ENCODE data around the gene TCF3. TPM values are rescaled to one million over a fixed set of nuclear protein-coding genes. Genes with fewer than 3 reads are reported as not detected.
"Not testable (repeated sequence)": the region's sequence is repeated elsewhere in the genome, so short reads cannot be mapped to it uniquely, and the experiment has no call there.

TCF3 gene
- total RNA-seq, 2 donors from 2014 or later, result 91.5 to 332 TPM

GRCh38 chr19:1668048-1668485, 15.7 kb upstream of the TCF3 start:
- H3K27me3 ChIP-seq (replicated peaks; ENCODE audit: insufficient read depth), result peaks cover 22% of the 10 kb centered on the region
- TF ChIP-seq POLR2AphosphoS5 (IDR thresholded peaks at IDR 0.05) (no peak), POLR2A (IDR thresholded peaks at IDR 0.05) (no peak), CTCF (IDR thresholded peaks at IDR 0.05) (no peak)
- H3K4me1 ChIP-seq (replicated peaks), result no peaks in the 10 kb centered on the region
- 49% methylated on average over 2 of the region's 2 CpGs for WGBS
- no peak for DNase-seq (ENCODE audit: low spot score)
- H3K9me3 ChIP-seq, result no peaks in the 10 kb centered on the region
- intact Hi-C loops (cut with DNase I), result no loop called here
- no peak overlapping the region for H3K27ac ChIP-seq
- H3K36me3 ChIP-seq, result no peaks in the 10 kb centered on the region
- no peak overlapping the region for H3K4me3 ChIP-seq

- no peak for DNase-seq (ENCODE audit: low spot score)
- Histone ChIP-seq H3K36me3 (no peaks in the 10 kb centered on the region), H3K9me3 (no peaks in the 10 kb centered on the region), H3K4me3 (no peak overlapping the region), H3K27me3 (replicated peaks; ENCODE audit: insufficient read depth) (peaks cover 12% of the 10 kb centered on the region), H3K27ac (no peak overlapping the region), H3K4me1 (replicated peaks) (no peaks in the 10 kb centered on the region)
- TF ChIP-seq CTCF (IDR thresholded peaks at IDR 0.05) (no peak), POLR2A (IDR thresholded peaks at IDR 0.05) (no peak), POLR2AphosphoS5 (IDR thresholded peaks at IDR 0.05) (no peak)
- 59% methylated on average over 12 of the region's 12 CpGs for WGBS
- intact Hi-C loops (cut with DNase I), result no loop called here
Observed at GRCh38 chr19:1665565-1666047, 13.2 kb upstream of the TCF3 start.

- Histone ChIP-seq H3K9me3 (no peaks in the 10 kb centered on the region), H3K4me3 (no peak overlapping the region), H3K4me1 (replicated peaks) (no peaks in the 10 kb centered on the region), H3K27me3 (replicated peaks; ENCODE audit: insufficient read depth) (peaks cover 5% of the 10 kb centered on the region), H3K36me3 (no peaks in the 10 kb centered on the region), H3K27ac (no peak overlapping the region)
- intact Hi-C loops (cut with DNase I), result no loop called here
- DNase-seq (ENCODE audit: low spot score), result no peak
- TF ChIP-seq POLR2A (IDR thresholded peaks at IDR 0.05), result no peak
- no peak for TF ChIP-seq POLR2AphosphoS5 (IDR thresholded peaks at IDR 0.05)
- TF ChIP-seq CTCF (IDR thresholded peaks at IDR 0.05), result no peak
- WGBS, result 76% methylated on average over 13 of the region's 13 CpGs
Observed at GRCh38 chr19:1663852-1664251, 11.4 kb upstream of the TCF3 start.

GRCh38 chr19:1663227-1663626, 10.8 kb upstream of the TCF3 start:
- DNase-seq (ENCODE audit: low spot score); H3K4me3 ChIP-seq; intact Hi-C loops (cut with DNase I); H3K27ac ChIP-seq; H3K36me3 ChIP-seq; H3K27me3 ChIP-seq (replicated peaks; ENCODE audit: insufficient read depth); H3K4me1 ChIP-seq (replicated peaks); H3K9me3 ChIP-seq: not testable (repeated sequence)
- 93% methylated on average over 7 of the region's 7 CpGs for WGBS

GRCh38 chr19:1661995-1662394, 9.6 kb upstream of the TCF3 start:
- TF ChIP-seq CTCF (IDR thresholded peaks at IDR 0.05) (no peak), POLR2AphosphoS5 (IDR thresholded peaks at IDR 0.05) (no peak)

More at GRCh38 chr19:1661995-1662394, 9.6 kb upstream of the TCF3 start:
- DNase-seq (ENCODE audit: low spot score), result no peak
- Histone ChIP-seq H3K27me3 (replicated peaks; ENCODE audit: insufficient read depth) (no peaks in the 10 kb centered on the region), H3K36me3 (no peaks in the 10 kb centered on the region), H3K27ac (no peak overlapping the region), H3K4me1 (replicated peaks) (no peaks in the 10 kb centered on the region), H3K9me3 (no peaks in the 10 kb centered on the region), H3K4me3 (no peak overlapping the region)
- intact Hi-C loops (cut with DNase I), result no loop called here
- 94% methylated on average over 4 of the region's 4 CpGs for WGBS
